Fibroblast of villous mesenchyme (primary cell): ENCODE results near the gene RAB4A. TPM values are rescaled to one million over a fixed set of nuclear protein-coding genes. Genes with fewer than 3 reads are reported as not detected.
A peak's percentile ranks its signal among the peaks of the same experiment; 100 is the strongest.

Experiments used
- DNase-seq: peaks from one replicate; pipeline ENCODE4 v3.0.0-alpha.2; 2010; ENCODE audit warnings: low read depth
- H3K4me3 ChIP-seq: 2 replicates; pipeline ENCODE4 v1.5.1; 2011; ENCODE audit warnings: low read depth, mild to moderate bottlenecking, low read length
- total RNA-seq: library from RNA; depleted of rRNA; stranded (reverse); fragments of >200 nt; gene quantifications from 2 replicates; pipeline ENCODE4 v1.2.3, GENCODE V29; 2012
- TF ChIP-seq, protein P1 (sequence below): IDR thresholded peaks from 2 replicates; pipeline ENCODE4 v1.5.1; 2012; ENCODE audit warnings: low read depth, mild to moderate bottlenecking, low read length; ENCODE audit not compliant: insufficient read depth

RAB4A gene
- total RNA-seq, 1 donor = 18.6 TPM

DNA sequence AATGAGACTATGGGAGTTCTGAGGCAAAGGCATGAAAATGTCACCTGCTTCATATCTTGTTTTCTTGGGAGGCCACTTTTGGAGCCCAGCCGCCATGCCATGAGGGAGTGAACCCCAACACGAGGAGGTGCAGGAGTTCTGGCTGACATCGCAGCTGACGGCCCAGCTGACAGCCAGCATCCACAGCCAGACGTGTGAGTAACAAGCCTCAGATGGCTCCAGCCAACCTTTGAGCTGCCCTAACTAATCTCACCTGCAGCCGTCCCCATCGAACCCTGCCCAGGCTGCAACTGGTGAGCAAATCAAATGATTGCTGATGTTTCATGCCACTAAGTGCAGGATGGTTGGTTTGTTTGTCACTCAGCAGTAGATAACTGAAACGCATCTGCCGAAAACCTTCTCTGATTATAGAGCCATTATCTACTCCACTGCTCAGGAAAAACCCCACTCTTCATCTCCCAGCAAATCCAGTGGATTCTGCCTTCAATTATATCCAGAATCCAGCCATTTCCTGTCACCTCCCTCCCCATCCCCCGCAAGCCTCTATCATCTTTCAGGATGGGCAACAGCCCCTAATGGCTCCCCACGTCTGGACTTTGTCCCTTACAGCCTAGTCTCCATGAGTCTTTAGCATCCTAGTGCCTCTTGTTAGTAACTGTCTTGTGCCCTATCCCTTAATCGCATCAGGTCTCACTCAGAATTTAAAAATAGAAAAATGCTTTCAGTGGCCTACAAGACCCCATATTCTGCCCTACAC, 18.5 kb upstream of the RAB4A start:
- TF ChIP-seq, protein P1, sequence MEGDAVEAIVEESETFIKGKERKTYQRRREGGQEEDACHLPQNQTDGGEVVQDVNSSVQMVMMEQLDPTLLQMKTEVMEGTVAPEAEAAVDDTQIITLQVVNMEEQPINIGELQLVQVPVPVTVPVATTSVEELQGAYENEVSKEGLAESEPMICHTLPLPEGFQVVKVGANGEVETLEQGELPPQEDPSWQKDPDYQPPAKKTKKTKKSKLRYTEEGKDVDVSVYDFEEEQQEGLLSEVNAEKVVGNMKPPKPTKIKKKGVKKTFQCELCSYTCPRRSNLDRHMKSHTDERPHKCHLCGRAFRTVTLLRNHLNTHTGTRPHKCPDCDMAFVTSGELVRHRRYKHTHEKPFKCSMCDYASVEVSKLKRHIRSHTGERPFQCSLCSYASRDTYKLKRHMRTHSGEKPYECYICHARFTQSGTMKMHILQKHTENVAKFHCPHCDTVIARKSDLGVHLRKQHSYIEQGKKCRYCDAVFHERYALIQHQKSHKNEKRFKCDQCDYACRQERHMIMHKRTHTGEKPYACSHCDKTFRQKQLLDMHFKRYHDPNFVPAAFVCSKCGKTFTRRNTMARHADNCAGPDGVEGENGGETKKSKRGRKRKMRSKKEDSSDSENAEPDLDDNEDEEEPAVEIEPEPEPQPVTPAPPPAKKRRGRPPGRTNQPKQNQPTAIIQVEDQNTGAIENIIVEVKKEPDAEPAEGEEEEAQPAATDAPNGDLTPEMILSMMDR = no peak
- no peak for DNase-seq
- no peak overlapping the region for H3K4me3 ChIP-seq

DNA sequence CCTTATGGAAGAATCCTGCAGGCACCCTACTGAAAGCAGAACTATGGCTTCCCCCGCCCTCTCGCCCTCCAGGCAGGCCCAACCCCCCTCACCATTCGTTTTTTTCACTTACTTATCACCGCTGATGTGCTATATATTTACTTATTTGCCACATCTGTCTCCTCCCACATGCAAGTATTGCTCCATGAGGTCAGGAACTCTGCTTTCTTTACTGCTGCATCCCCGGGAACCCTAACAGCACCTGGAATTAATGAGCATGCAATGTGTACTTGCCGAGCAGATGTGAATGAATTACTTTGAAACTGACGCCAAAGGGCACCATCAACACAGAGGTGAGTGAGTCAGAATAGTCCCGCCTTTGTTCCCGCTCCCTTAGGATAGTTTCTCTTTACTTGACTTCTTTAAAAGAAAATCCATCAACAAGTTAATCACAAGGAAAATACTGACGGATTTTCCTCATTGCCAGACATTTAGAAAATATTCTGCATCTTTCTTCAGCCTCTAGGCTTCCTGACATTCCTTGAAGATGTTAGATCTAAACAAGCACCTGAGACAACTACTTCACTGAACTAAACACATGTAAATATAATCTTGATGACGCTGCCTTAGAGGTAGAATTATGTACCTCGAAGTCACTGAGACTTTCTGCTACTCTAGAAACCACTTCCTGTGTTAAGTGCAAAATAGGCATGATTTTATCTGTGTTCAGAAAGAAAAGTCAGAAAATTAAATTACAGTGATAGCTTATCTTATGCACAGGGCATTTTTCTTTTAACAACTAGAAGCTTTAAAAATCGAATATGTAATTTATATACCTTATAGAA, 17.5 kb upstream of the RAB4A start:
- TF ChIP-seq, protein P1 = no peak
- peak; percentile 77 for DNase-seq
- H3K4me3 ChIP-seq = no peak overlapping the region

DNA sequence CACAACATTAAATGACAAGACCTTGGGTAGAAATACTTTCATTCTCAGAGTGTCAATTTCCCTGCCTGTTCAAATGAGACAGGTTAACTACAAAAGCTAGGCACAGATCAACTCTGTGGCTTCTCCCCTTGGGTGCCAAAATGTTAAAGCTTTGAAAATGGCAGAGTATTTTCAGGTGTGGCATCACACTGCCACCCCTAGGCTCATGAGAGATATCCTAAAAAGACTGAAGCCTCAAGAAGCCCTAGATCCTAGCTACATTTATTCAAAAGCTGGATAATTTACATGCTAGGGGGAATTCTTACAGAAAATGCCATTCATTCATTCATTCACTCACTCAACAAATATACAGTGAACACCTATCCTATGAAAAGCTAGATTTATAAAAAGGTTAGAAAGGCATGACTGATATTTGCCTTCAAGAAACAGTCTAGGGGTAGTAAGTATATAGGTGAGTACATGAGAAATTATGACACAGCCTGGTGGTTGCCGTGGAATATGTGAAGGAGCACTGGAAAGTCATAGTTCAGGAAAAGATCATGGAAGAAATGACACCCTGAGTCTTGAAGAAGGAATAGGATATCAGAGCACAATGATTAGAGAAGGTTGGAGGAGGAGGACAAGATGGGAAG, 15.9 kb upstream of the RAB4A start:
- TF ChIP-seq, protein P1 = peak; percentile 34
- H3K4me3 ChIP-seq = no peak overlapping the region
- peak; percentile 36 for DNase-seq

DNA sequence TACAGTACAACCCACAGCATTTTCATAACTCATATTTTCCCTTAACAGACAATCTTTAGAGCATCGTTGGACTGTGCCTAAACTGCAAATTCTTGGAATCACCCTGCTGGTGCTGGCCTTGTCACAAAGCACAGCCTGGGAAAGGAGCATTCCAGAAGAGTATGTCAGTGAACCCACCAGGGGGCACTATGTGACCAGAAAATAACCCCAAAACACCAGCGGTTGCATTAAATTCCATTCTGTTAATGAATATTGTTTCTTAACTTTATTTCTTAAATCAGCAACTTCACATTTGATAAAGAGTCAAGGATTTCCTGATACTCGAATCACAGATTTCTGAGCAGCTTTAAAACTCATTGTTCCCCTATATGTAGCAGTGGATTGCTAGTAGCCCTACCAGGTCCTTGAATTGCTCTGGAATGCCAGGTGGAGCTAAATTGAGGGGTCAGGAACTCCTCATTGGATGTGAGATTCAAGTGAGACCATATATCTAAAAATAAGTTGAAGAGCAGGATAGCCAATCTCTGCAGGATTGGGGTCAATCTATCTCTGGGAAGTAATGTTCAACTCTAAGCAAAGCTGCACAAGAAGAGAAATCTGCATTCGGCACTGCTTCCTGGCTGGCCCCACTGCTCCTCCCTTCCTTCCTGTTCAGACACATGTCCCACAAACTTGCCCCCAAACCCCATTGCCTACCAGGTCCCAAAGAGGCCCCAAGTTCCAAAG, 12.7 kb upstream of the RAB4A start:
- no peak overlapping the region for H3K4me3 ChIP-seq
- DNase-seq = peak; percentile 80
- TF ChIP-seq, protein P1 = peak; percentile 75

DNA sequence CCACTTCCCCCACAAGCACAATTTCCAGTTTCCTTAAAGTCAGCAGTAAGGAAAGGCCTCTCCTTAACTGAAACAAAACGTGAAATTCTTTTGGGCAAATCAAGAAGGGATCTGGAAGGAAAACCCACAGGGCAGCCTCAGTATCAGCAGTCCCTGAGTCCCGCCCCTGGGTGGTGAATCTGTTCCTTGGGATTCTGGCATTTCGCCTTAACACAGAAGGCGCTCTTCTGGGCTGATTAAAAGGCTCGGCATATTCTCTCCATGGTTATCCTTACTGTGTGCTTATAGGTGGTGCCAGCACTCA, 12.2 kb upstream of the RAB4A start:
- H3K4me3 ChIP-seq = no peak overlapping the region
- TF ChIP-seq, protein P1 = no peak
- peak; percentile 21 for DNase-seq

DNA sequence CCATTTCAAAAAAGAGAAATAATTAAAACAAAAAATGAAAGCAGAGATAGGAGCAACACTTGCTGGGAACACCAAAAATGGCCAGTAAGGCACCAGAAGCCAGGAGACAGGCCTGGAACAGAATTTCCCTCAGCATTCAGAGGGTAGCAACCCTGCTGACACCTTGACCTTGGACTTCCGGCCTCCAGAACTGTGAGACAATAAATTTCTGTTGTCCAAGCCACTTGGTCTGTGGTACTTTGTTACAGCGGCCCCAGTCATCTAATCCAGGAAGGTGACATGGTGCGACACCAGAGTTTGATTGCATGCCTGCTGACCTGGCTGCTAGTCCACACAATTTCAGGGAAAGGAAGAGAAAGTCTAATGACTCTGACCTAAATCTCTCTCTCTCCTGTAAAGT, 10.6 kb upstream of the RAB4A start:
- TF ChIP-seq, protein P1 = no peak
- H3K4me3 ChIP-seq = no peak overlapping the region
- DNase-seq = no peak
